ENCODE data around the gene SPATA20.

SPATA20 gene

GRCh38 chr17:50548831-50549230, 1.9 kb downstream of the SPATA20 start (continued):
- no peak for TF ChIP-seq BCL6B (tag by site-specific recombination; IDR thresholded peaks at IDR 0.05)
- TF ChIP-seq ZNF121 (tag by site-specific recombination; IDR thresholded peaks at IDR 0.05) = no peak
- TF ChIP-seq ZNF623 (tag by site-specific recombination; IDR thresholded peaks at IDR 0.05) = no peak
- no peak for TF ChIP-seq YY2 (tag by site-specific recombination; IDR thresholded peaks at IDR 0.05)
- TF ChIP-seq CTCF (tag by site-specific recombination; IDR thresholded peaks at IDR 0.05) = no peak
- TF ChIP-seq ZNF341 (tag by site-specific recombination; IDR thresholded peaks at IDR 0.05; ENCODE audit: low read depth) = no peak

- Histone ChIP-seq H3K4me1 (ENCODE audit: control insufficient read depth, insufficient read depth, low read length) (peaks cover 8% of the 10 kb centered on the region), H3K9me3 (ENCODE audit: control insufficient read depth, insufficient read depth, low read depth, low read length) (no peaks in the 10 kb centered on the region), H3K36me3 (ENCODE audit: control insufficient read depth in 2 of 2, insufficient read depth in 1 of 2, low read length in 2 of 2) (peaks cover 0 to 21% of the 10 kb centered on the region in 2 experiments; a peak in 2 of 3 replicates), H3K27ac (ENCODE audit: extremely low read depth, low read depth, low read length) (no peak overlapping the region), H3K4me3 (ENCODE audit: low read depth, low read length) (no peak overlapping the region)
- CTCF ChIA-PET = interaction anchor here (0.6 to 7.4 kb wide), 17 partner anchors 9 to 293 kb away, joined by 3 to 231 read pairs (median 9); partner anchors contain the start of gene CACNA1G
- POLR2A ChIA-PET = interaction anchor here (0.5 to 2.5 kb wide), 4 partner anchors 11 to 209 kb away, joined by 3 to 13 read pairs (median 4); partner anchors contain the start of gene CACNA1G
- TF ChIP-seq ZBTB21 (tag by site-specific recombination; IDR thresholded peaks at IDR 0.05) = no peak
- no peak for TF ChIP-seq RBAK (tag by site-specific recombination; IDR thresholded peaks at IDR 0.05)
- TF ChIP-seq BCL11A (tag by site-specific recombination; IDR thresholded peaks at IDR 0.05; ENCODE audit: low read depth) = peak; percentile 86
- TF ChIP-seq BCL11B (tag by site-specific recombination; IDR thresholded peaks at IDR 0.05; ENCODE audit: low read depth) = peak; percentile 64; the same call in 1 of the 2 replicates
These were observed 2.4 kb downstream of the SPATA20 start for GRCh38 chr17:50549256-50549941.

GRCh38 chr17:50549969-50550368, 3.0 kb downstream of the SPATA20 start:
- ChIA-PET CTCF (interaction anchor here (0.6 to 7.4 kb wide), 28 partner anchors 8 to 292 kb away, joined by 3 to 231 read pairs (median 6); partner anchors contain the start of gene CACNA1G), POLR2A (interaction anchor here (0.5 to 2.5 kb wide), 5 partner anchors 8 to 209 kb away, joined by 3 to 13 read pairs (median 4); partner anchors contain the start of gene CACNA1G)
- no peak overlapping the region for H3K27ac ChIP-seq (ENCODE audit: extremely low read depth, low read depth, low read length)
- peaks cover 8% of the 10 kb centered on the region for H3K4me1 ChIP-seq (ENCODE audit: control insufficient read depth, insufficient read depth, low read length)
- no peak overlapping the region for H3K4me3 ChIP-seq (ENCODE audit: low read depth, low read length)
- no peak for TF ChIP-seq ZBTB49 (tag by site-specific recombination; IDR thresholded peaks at IDR 0.05; ENCODE audit: low read depth)
- TF ChIP-seq ZNF202 (tag by site-specific recombination; IDR thresholded peaks at IDR 0.05; ENCODE audit: borderline replicate concordance) = no peak
- TF ChIP-seq ZNF645 (tag by site-specific recombination; IDR thresholded peaks at IDR 0.05) = no peak
- TF ChIP-seq KLF10 (tag by site-specific recombination; IDR thresholded peaks at IDR 0.05) = no peak
- TF ChIP-seq ZNF112 (tag by site-specific recombination; IDR thresholded peaks at IDR 0.05) = no peak
- no peak for TF ChIP-seq GLIS2 (tag by site-specific recombination; IDR thresholded peaks at IDR 0.05)
- TF ChIP-seq ZNF76 (tag by site-specific recombination; IDR thresholded peaks at IDR 0.05; ENCODE audit: borderline replicate concordance, low read depth) = no peak
- no peak for TF ChIP-seq ZNF24 (tag by site-specific recombination; IDR thresholded peaks at IDR 0.05)
- TF ChIP-seq ZBTB48 (tag by site-specific recombination; IDR thresholded peaks at IDR 0.05) = no peak
- TF ChIP-seq ZNF174 (tag by site-specific recombination; IDR thresholded peaks at IDR 0.05) = no peak
- no peaks in the 10 kb centered on the region for H3K9me3 ChIP-seq (ENCODE audit: control insufficient read depth, insufficient read depth, low read depth, low read length)
- peaks cover 0 to 24% of the 10 kb centered on the region in 2 experiments; a peak in 2 of 3 replicates for H3K36me3 ChIP-seq (ENCODE audit: control insufficient read depth in 2 of 2, insufficient read depth in 1 of 2, low read length in 2 of 2)

Measured in HEK293 (cell line).